Nephron progenitor cell (in vitro differentiated cells): ENCODE data around the gene LAMC3.

ENCODE experiments used
- DNase-seq: peaks from one replicate; pipeline ENCODE4 v3.0.0; 2021
- H3K27ac Mint-ChIP-seq: 2 replicates; pipeline ENCODE4 v1.8.0; 2021; ENCODE audit warnings: mild to moderate bottlenecking, moderate library complexity, mixed read lengths
- H3K27me3 Mint-ChIP-seq: 2 replicates; pipeline ENCODE4 v1.8.0; 2021; ENCODE audit warnings: mild to moderate bottlenecking, low read depth, mixed read lengths; ENCODE audit not compliant: poor library complexity
- H3K36me3 Mint-ChIP-seq: 2 replicates; pipeline ENCODE4 v1.8.0; 2021; ENCODE audit warnings: low read depth, mixed read lengths
- H3K4me1 Mint-ChIP-seq: 2 replicates; pipeline ENCODE4 v1.8.0; 2021; ENCODE audit warnings: mixed read lengths
- H3K4me3 Mint-ChIP-seq: 2 replicates; pipeline ENCODE4 v1.8.0; 2021; ENCODE audit warnings: mild to moderate bottlenecking, moderate library complexity, mixed read lengths
- H3K9me3 Mint-ChIP-seq: 2 replicates; pipeline ENCODE4 v1.8.0; 2021; ENCODE audit warnings: mild to moderate bottlenecking, moderate library complexity, mixed read lengths
- CTCF ChIP-seq: fragments of 200-600 bp; sonication (generic); IDR thresholded peaks from 2 replicates; pipeline ENCODE4 v1.5.0; 2021; ENCODE audit warnings: antibody characterized with exemption

LAMC3 gene

GRCh38 chr9:130991778-130992681 is 16.9 kb upstream of the LAMC3 start:
- Mint-ChIP-seq H3K27me3 (peaks cover 31% of the 10 kb centered on the region), H3K27ac (peak overlapping the region; percentile 36), H3K4me1 (peaks cover 37% of the 10 kb centered on the region), H3K4me3 (peak overlapping the region; percentile 39), H3K9me3 (no peaks in the 10 kb centered on the region), H3K36me3 (no peaks in the 10 kb centered on the region)
- DNase-seq: no peak
- no peak for TF ChIP-seq CTCF

DNA sequence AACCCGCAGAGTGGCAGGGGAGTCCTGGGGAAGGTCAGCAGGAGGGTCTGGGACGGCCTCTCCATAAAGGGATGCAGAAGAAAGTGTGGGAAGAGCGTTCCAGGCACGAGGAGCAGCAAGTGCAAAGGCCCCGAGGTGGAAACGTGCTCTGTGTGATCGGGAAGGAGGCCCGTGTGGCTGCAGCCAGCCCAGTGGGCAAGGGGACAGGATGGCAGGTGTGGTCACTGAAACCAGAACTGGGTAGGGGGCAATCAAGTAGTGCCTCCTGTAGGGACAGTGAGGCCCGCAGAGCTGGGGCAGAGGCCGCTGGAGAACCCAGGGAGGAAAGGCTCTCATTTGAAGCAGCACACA is 16.3 kb upstream of the LAMC3 start:
- Mint-ChIP-seq H3K4me1 (peaks cover 31% of the 10 kb centered on the region), H3K4me3 (no peak overlapping the region), H3K36me3 (no peaks in the 10 kb centered on the region), H3K27ac (peak overlapping the region; percentile 36), H3K27me3 (peaks cover 27% of the 10 kb centered on the region), H3K9me3 (no peaks in the 10 kb centered on the region)
- no peak for TF ChIP-seq CTCF
- no peak for DNase-seq

DNA sequence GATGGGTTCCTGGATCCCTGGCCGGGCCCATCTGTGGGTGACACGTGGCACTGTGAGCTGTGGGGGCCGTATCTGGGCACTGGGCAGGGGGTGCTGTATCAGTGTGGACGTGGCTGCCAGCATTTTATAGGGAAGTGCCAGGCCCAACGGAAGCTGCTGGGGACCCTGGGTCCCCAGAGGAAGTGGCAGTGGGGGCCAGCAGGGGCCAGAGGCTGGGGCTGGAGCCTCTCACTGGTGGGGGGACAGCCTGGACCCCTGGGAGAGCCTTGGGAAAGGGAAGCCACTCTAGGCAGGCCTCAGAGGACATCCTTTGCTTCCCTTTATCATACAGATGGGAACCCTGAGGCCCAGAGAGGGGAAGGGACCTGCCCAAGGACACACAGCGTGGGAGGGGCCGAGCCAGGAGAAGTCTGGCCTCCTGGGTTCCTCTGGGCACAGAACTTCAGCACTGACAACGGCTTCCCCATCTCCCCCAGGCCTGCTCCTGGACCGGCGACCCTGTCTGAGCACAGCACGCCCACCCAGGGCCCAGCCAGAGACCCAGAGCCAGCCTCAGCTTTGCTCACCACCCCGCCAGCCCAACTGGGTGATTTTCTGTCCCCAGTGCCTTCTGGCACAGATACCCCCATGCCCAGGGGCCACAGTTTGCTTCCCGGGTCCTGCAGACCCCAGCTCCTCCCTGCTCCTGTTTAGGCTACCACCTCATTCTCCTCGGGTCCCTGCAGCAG is 15.5 kb upstream of the LAMC3 start:
- Mint-ChIP-seq H3K27me3 (peaks cover 22% of the 10 kb centered on the region), H3K27ac (no peak overlapping the region), H3K9me3 (no peaks in the 10 kb centered on the region), H3K4me1 (peaks cover 23% of the 10 kb centered on the region), H3K4me3 (no peak overlapping the region), H3K36me3 (no peaks in the 10 kb centered on the region)
- no peak for DNase-seq
- no peak for TF ChIP-seq CTCF

- Mint-ChIP-seq H3K27ac (no peak overlapping the region), H3K36me3 (no peaks in the 10 kb centered on the region), H3K9me3 (no peaks in the 10 kb centered on the region), H3K4me3 (no peak overlapping the region), H3K27me3 (peaks cover 29% of the 10 kb centered on the region), H3K4me1 (peaks cover 22% of the 10 kb centered on the region)
- no peak for DNase-seq
- no peak for TF ChIP-seq CTCF
Observed at GRCh38 chr9:130994135-130995085, 14.6 kb upstream of the LAMC3 start.

- no peak overlapping the region for H3K4me3 Mint-ChIP-seq
- no peak for DNase-seq
Observed at GRCh38 chr9:130995086-130996011, 13.6 kb upstream of the LAMC3 start.

More at GRCh38 chr9:130995086-130996011, 13.6 kb upstream of the LAMC3 start:
- peaks cover 35% of the 10 kb centered on the region for H3K27me3 Mint-ChIP-seq
- H3K9me3 Mint-ChIP-seq: no peaks in the 10 kb centered on the region
- H3K27ac Mint-ChIP-seq: no peak overlapping the region
- no peak for TF ChIP-seq CTCF
- no peaks in the 10 kb centered on the region for H3K36me3 Mint-ChIP-seq
- peaks cover 19% of the 10 kb centered on the region for H3K4me1 Mint-ChIP-seq
